NOMO-1 (cell line): ENCODE data around the gene RALGAPA2.

Source experiments
- DNase-seq, 2 experiments: peaks; one replicate each; lab custom pipeline; 2025; ENCODE audit not compliant: unreplicated experiment in 2 of 2; lab: John Stamatoyannopoulos, UW

The RALGAPA2 gene

GRCh38 chr20:20593447-20594170 lies 118.8 kb downstream of the RALGAPA2 start:
- peak in 1 of 2 experiments; percentile 5 for DNase-seq

GRCh38 chr20:20585146-20585545 lies 127.3 kb downstream of the RALGAPA2 start:
- no peak for DNase-seq

- peak in 1 of 2 experiments; percentile 2 for DNase-seq
Measured at GRCh38 chr20:20582734-20583133, 129.7 kb downstream of the RALGAPA2 start.

- no peak for DNase-seq
Measured at GRCh38 chr20:20580139-20580538, 132.3 kb downstream of the RALGAPA2 start.

GRCh38 chr20:20578838-20579237 lies 133.6 kb downstream of the RALGAPA2 start:
- no peak for DNase-seq

- no peak for DNase-seq
Measured at GRCh38 chr20:20573797-20574196, 138.6 kb downstream of the RALGAPA2 start.

GRCh38 chr20:20571068-20571780 lies 141.2 kb downstream of the RALGAPA2 start:
- DNase-seq = no peak

- DNase-seq = no peak
Measured at GRCh38 chr20:20568604-20569205, 143.7 kb downstream of the RALGAPA2 start.

- no peak for DNase-seq
Measured at GRCh38 chr20:20567712-20568111, 144.7 kb downstream of the RALGAPA2 start.

GRCh38 chr20:20566516-20566915 lies 145.9 kb downstream of the RALGAPA2 start:
- DNase-seq = no peak

GRCh38 chr20:20564279-20564678 lies 148.2 kb downstream of the RALGAPA2 start:
- no peak for DNase-seq

GRCh38 chr20:20562507-20562906 lies 149.9 kb downstream of the RALGAPA2 start:
- no peak for DNase-seq

GRCh38 chr20:20561841-20562240 lies 150.6 kb downstream of the RALGAPA2 start:
- DNase-seq = no peak

GRCh38 chr20:20561172-20561571 lies 151.3 kb downstream of the RALGAPA2 start:
- no peak for DNase-seq

GRCh38 chr20:20557406-20557805 lies 155.0 kb downstream of the RALGAPA2 start:
- no peak for DNase-seq

- no peak for DNase-seq
Measured at GRCh38 chr20:20555838-20556237, 156.6 kb downstream of the RALGAPA2 start.

GRCh38 chr20:20554951-20555350 lies 157.5 kb downstream of the RALGAPA2 start:
- no peak for DNase-seq

GRCh38 chr20:20553541-20553940 lies 158.9 kb downstream of the RALGAPA2 start:
- no peak for DNase-seq

GRCh38 chr20:20552076-20552475 lies 160.4 kb downstream of the RALGAPA2 start:
- DNase-seq = no peak

- DNase-seq = no peak
Measured at GRCh38 chr20:20551409-20551808, 161.0 kb downstream of the RALGAPA2 start.

- DNase-seq = peak in 1 of 2 experiments; percentile 12
Measured at GRCh38 chr20:20549704-20550103, 162.7 kb downstream of the RALGAPA2 start.

- no peak for DNase-seq
Measured at GRCh38 chr20:20549267-20549612, 163.2 kb downstream of the RALGAPA2 start.
